ENCODE data around the gene CBX3.
"Not testable (repeated sequence)": the region's sequence is repeated elsewhere in the genome, so short reads cannot be mapped to it uniquely, and the experiment has no call there.

CBX3 gene

DNA sequence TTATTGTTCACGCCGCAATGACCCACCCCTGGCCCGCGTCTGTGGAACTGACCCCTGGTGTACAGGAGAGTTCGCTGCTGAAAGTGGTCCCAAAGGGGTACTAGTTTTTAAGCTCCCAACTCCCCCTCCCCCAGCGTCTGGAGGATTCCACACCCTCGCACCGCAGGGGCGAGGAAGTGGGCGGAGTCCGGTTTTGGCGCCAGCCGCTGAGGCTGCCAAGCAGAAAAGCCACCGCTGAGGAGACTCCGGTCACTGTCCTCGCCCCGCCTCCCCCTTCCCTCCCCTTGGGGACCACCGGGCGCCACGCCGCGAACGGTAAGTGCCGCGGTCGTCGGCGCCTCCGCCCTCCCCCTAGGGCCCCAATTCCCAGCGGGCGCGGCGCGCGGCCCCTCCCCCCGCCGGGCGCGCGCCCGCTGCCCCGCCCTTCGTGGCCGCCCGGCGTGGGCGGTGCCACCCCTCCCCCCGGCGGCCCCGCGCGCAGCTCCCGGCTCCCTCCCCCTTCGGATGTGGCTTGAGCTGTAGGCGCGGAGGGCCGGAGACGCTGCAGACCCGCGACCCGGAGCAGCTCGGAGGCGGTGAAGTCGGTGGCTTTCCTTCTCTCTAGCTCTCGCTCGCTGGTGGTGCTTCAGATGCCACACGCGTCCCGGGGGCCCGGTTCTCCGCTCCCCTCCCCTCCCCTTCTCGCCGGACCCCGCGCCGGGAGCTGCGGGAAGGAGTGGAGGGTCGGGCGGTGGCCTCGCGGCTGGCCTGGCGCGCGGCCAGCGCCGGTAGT is at the start of gene CBX3:
Gene CBX3, plus strand, starts transcription at position 499 of the 772 bp plus-strand sequence. CDS start 1,254 bp downstream, outside the sequence.
- no peaks in the 10 kb centered on the region for H3K4me1 ChIP-seq (ENCODE audit: control insufficient read depth, insufficient read depth, low read length)
- H3K27me3 ChIP-seq (ENCODE audit: control insufficient read depth, insufficient read depth, low read length) = no peaks in the 10 kb centered on the region
- H3K4me3 ChIP-seq (ENCODE audit: low read length) = peak within 1 kb of the TSS; percentile 77
- DNase-seq (ENCODE audit: low read depth, low spot score) = peak; percentile 83
- peaks cover 10% of the 10 kb centered on the region; the same call in 1 of the 2 replicates for H3K36me3 ChIP-seq (ENCODE audit: control insufficient read depth, insufficient read depth, low read length)
- no peaks in the 10 kb centered on the region for H3K9me3 ChIP-seq (ENCODE audit: control insufficient read depth, insufficient read depth, low read length)
- WGBS (ENCODE audit: insufficient coverage, insufficient read length) = no CpG with 5 or more reads among the region's 86 CpGs
- H3K27ac ChIP-seq (ENCODE audit: low read length) = no peak within 1 kb of the TSS

DNA sequence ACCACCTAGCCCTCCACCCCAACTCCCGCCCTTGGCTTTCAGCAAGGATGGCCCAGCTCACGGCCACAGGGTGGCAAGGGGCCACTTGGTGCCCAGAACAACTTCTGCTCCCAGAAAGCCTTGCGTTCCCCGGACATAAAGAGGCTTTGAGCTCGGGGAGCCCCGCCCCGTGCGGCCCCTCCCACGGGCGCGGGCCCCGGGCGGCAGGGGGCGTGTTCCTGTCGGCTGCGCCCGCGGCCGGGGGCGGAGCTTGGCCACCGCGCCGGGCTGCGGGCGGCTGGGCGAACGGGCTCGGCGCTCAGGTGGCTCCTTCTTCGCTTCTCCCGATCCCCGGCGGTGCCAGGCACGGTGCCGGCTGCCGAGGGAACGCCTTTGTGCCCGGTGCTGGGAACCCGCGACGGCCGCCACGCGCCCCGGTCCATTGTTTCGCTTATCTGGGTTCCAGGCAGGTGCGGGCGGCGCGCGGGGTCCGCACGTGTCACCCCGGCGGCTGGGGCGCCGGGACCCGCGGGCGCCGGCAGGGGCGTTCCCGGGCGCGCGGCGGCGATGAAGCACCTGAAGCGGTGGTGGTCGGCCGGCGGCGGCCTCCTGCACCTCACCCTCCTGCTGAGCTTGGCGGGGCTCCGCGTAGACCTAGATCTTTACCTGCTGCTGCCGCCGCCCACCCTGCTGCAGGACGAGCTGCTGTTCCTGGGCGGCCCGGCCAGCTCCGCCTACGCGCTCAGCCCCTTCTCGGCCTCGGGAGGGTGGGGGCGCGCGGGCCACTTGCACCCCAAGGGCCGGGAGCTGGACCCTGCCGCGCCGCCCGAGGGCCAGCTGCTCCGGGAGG is 49.4 kb upstream of the CBX3 start, which contains the start of gene NFE2L3:
Gene NFE2L3, plus strand, starts transcription at position 246 of the 829 bp plus-strand sequence. Its CDS starts 301 bp downstream, at position 547.
- H3K36me3 ChIP-seq (ENCODE audit: control insufficient read depth, insufficient read depth, low read length) = no peaks in the 10 kb centered on the region
- no peak within 1 kb of the TSS for H3K27ac ChIP-seq (ENCODE audit: low read length)
- peak; percentile 47 for DNase-seq (ENCODE audit: low read depth, low spot score)
- H3K27me3 ChIP-seq (ENCODE audit: control insufficient read depth, insufficient read depth, low read length) = no peaks in the 10 kb centered on the region
- WGBS (ENCODE audit: insufficient coverage, insufficient read length) = no CpG with 5 or more reads among the region's 95 CpGs
- peaks cover 19% of the 10 kb centered on the region; the same call in 1 of the 2 replicates for H3K4me1 ChIP-seq (ENCODE audit: control insufficient read depth, insufficient read depth, low read length)
- peak within 1 kb of the TSS; percentile 65 for H3K4me3 ChIP-seq (ENCODE audit: low read length)
- H3K9me3 ChIP-seq (ENCODE audit: control insufficient read depth, insufficient read depth, low read length) = no peaks in the 10 kb centered on the region

GRCh38 chr7:26152782-26153240 is 48.7 kb upstream of the CBX3 start:
- H3K27me3 ChIP-seq (ENCODE audit: control insufficient read depth, insufficient read depth, low read length); H3K9me3 ChIP-seq (ENCODE audit: control insufficient read depth, insufficient read depth, low read length); DNase-seq (ENCODE audit: low read depth, low spot score); H3K27ac ChIP-seq (ENCODE audit: low read length); H3K36me3 ChIP-seq (ENCODE audit: control insufficient read depth, insufficient read depth, low read length): not testable (repeated sequence)
- H3K4me1 ChIP-seq (ENCODE audit: control insufficient read depth, insufficient read depth, low read length) = peaks cover 19% of the 10 kb centered on the region; the same call in 1 of the 2 replicates
- WGBS (ENCODE audit: insufficient coverage, insufficient read length) = no CpG with 5 or more reads among the region's 54 CpGs
- peak overlapping the region; percentile 65 for H3K4me3 ChIP-seq (ENCODE audit: low read length)

DNA sequence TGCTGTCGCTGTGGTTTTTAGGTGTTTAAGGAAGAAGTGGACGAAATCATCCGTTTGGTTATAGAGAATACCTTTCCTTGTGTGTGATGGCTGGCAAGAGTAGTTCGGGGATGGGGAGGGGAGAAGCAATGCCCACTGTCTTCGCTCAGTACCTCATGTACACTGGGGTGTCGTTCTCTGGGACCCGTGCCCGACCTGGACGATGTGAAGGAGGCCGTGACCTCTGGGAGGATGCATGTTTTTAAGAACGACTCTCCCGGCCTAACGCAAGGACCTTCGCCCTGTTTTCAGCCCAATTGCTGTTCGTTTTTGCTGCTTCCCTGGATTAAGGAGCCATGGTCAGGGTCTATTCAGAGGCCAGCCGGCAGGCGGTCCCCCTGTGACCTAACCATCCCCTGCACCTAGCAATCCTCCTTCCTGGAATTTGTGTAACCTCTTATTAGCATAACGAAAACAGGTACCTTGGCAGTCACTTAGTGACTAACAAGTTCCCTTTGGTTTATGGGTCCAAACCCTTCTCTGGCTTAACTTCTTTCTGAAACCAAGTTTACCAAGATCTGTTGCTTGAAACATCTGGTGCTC is 48.2 kb upstream of the CBX3 start:
- no peak for DNase-seq (ENCODE audit: low read depth, low spot score)
- Histone ChIP-seq H3K27me3 (ENCODE audit: control insufficient read depth, insufficient read depth, low read length) (no peaks in the 10 kb centered on the region), H3K27ac (ENCODE audit: low read length) (peak overlapping the region; percentile 54), H3K4me3 (ENCODE audit: low read length) (peak overlapping the region; percentile 65), H3K4me1 (ENCODE audit: control insufficient read depth, insufficient read depth, low read length) (peaks cover 19% of the 10 kb centered on the region; the same call in 1 of the 2 replicates), H3K36me3 (ENCODE audit: control insufficient read depth, insufficient read depth, low read length) (no peaks in the 10 kb centered on the region), H3K9me3 (ENCODE audit: control insufficient read depth, insufficient read depth, low read length) (no peaks in the 10 kb centered on the region)
- WGBS (ENCODE audit: insufficient coverage, insufficient read length) = no CpG with 5 or more reads among the region's 18 CpGs

- no CpG with 5 or more reads among the region's 15 CpGs for WGBS (ENCODE audit: insufficient coverage, insufficient read length)
- H3K36me3 ChIP-seq (ENCODE audit: control insufficient read depth, insufficient read depth, low read length) = no peaks in the 10 kb centered on the region
- H3K27ac ChIP-seq (ENCODE audit: low read length) = no peak overlapping the region
- H3K9me3 ChIP-seq (ENCODE audit: control insufficient read depth, insufficient read depth, low read length) = no peaks in the 10 kb centered on the region
- H3K4me3 ChIP-seq (ENCODE audit: low read length) = peak overlapping the region; percentile 65; the same call in 1 of the 2 replicates
- H3K4me1 ChIP-seq (ENCODE audit: control insufficient read depth, insufficient read depth, low read length) = peaks cover 23% of the 10 kb centered on the region
- no peaks in the 10 kb centered on the region for H3K27me3 ChIP-seq (ENCODE audit: control insufficient read depth, insufficient read depth, low read length)
- peak; percentile 88 for DNase-seq (ENCODE audit: low read depth, low spot score)
Measured at GRCh38 chr7:26153823-26154783, 47.4 kb upstream of the CBX3 start.

GRCh38 chr7:26155531-26156375 is 45.8 kb upstream of the CBX3 start:
- no peak for DNase-seq (ENCODE audit: low read depth, low spot score)
- Histone ChIP-seq H3K27ac (ENCODE audit: low read length) (no peak overlapping the region), H3K4me1 (ENCODE audit: control insufficient read depth, insufficient read depth, low read length) (peaks cover 23% of the 10 kb centered on the region), H3K4me3 (ENCODE audit: low read length) (no peak overlapping the region), H3K9me3 (ENCODE audit: control insufficient read depth, insufficient read depth, low read length) (no peaks in the 10 kb centered on the region), H3K27me3 (ENCODE audit: control insufficient read depth, insufficient read depth, low read length) (no peaks in the 10 kb centered on the region), H3K36me3 (ENCODE audit: control insufficient read depth, insufficient read depth, low read length) (no peaks in the 10 kb centered on the region)
- WGBS (ENCODE audit: insufficient coverage, insufficient read length) = no CpG with 5 or more reads among the region's 8 CpGs

GRCh38 chr7:26156451-26157420 is 44.8 kb upstream of the CBX3 start:
- H3K36me3 ChIP-seq (ENCODE audit: control insufficient read depth, insufficient read depth, low read length) = no peaks in the 10 kb centered on the region
- DNase-seq (ENCODE audit: low read depth, low spot score) = no peak
- WGBS (ENCODE audit: insufficient coverage, insufficient read length) = no CpG with 5 or more reads among the region's 20 CpGs
- H3K4me1 ChIP-seq (ENCODE audit: control insufficient read depth, insufficient read depth, low read length) = peaks cover 22% of the 10 kb centered on the region
- no peaks in the 10 kb centered on the region for H3K9me3 ChIP-seq (ENCODE audit: control insufficient read depth, insufficient read depth, low read length)
- no peaks in the 10 kb centered on the region for H3K27me3 ChIP-seq (ENCODE audit: control insufficient read depth, insufficient read depth, low read length)
- no peak overlapping the region for H3K27ac ChIP-seq (ENCODE audit: low read length)
- H3K4me3 ChIP-seq (ENCODE audit: low read length) = no peak overlapping the region

DNA sequence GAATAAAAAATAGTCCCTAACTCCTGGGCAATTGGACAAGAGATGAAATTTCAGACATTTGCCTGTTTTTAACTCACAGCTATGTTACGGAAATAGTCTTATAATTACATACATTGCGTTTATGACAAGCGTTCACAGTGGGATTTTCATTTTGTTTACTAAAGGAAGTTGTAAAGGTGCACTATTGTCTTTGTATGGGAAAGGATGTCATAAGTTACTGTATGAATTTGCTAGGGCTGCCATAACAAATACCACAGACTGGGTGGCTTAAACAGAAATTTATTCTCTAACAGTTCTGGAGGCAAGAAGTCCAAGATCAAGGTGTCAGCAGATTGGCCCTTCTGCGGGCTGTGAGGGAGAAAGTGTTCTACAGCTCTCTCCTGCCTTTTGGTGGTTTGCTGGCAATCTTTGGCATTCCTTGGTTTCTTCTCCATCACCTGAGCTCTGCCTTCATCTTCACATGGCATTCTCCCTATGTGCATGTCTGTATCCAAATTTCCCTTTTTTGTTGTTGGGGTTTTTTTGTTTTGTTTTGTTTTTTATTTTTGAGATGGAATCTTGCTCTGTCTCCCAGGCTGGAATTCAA is 43.9 kb upstream of the CBX3 start:
- Histone ChIP-seq H3K4me1 (ENCODE audit: control insufficient read depth, insufficient read depth, low read length) (peaks cover 21% of the 10 kb centered on the region), H3K9me3 (ENCODE audit: control insufficient read depth, insufficient read depth, low read length) (no peaks in the 10 kb centered on the region), H3K4me3 (ENCODE audit: low read length) (no peak overlapping the region), H3K27ac (ENCODE audit: low read length) (no peak overlapping the region), H3K27me3 (ENCODE audit: control insufficient read depth, insufficient read depth, low read length) (no peaks in the 10 kb centered on the region), H3K36me3 (ENCODE audit: control insufficient read depth, insufficient read depth, low read length) (no peaks in the 10 kb centered on the region)
- no CpG with 5 or more reads among the region's 4 CpGs for WGBS (ENCODE audit: insufficient coverage, insufficient read length)
- no peak for DNase-seq (ENCODE audit: low read depth, low spot score)
